ENCODE measurements around the gene KNDC1.
A peak's percentile ranks its signal among the peaks of the same experiment; 100 is the strongest.

KNDC1 gene

GRCh38 chr10:133241501-133242205 lies 81.6 kb downstream of the KNDC1 start:
- no peak for DNase-seq (ENCODE audit: low read depth)

GRCh38 chr10:133242611-133243356 lies 82.8 kb downstream of the KNDC1 start:
- DNase-seq (ENCODE audit: low read depth), result no peak

GRCh38 chr10:133243593-133243992 lies 83.6 kb downstream of the KNDC1 start:
- no peak for DNase-seq (ENCODE audit: low read depth)

GRCh38 chr10:133245439-133246235 lies 85.6 kb downstream of the KNDC1 start:
- DNase-seq (ENCODE audit: low read depth), result no peak

- no peak for DNase-seq (ENCODE audit: low read depth)
Measured at GRCh38 chr10:133246236-133246626, 86.2 kb downstream of the KNDC1 start.

GRCh38 chr10:133247681-133248333 lies 87.8 kb downstream of the KNDC1 start:
- no peak for DNase-seq (ENCODE audit: low read depth)

- no peak for DNase-seq (ENCODE audit: low read depth)
Measured at GRCh38 chr10:133248334-133248715, 88.3 kb downstream of the KNDC1 start.

GRCh38 chr10:133249094-133249780 lies 89.2 kb downstream of the KNDC1 start:
- no peak for DNase-seq (ENCODE audit: low read depth)

GRCh38 chr10:133249975-133250754 lies 90.1 kb downstream of the KNDC1 start:
- DNase-seq (ENCODE audit: low read depth), result no peak

GRCh38 chr10:133251388-133252222 lies 91.6 kb downstream of the KNDC1 start:
- no peak for DNase-seq (ENCODE audit: low read depth)

GRCh38 chr10:133252223-133252552 lies 92.2 kb downstream of the KNDC1 start:
- no peak for DNase-seq (ENCODE audit: low read depth)

- no peak for DNase-seq (ENCODE audit: low read depth)
Measured at GRCh38 chr10:133253361-133253955, 93.4 kb downstream of the KNDC1 start.

GRCh38 chr10:133254421-133255120 lies 94.6 kb downstream of the KNDC1 start:
- DNase-seq (ENCODE audit: low read depth), result no peak

- no peak for DNase-seq (ENCODE audit: low read depth)
Measured at GRCh38 chr10:133255323-133255722, 95.3 kb downstream of the KNDC1 start.

GRCh38 chr10:133257489-133258065 lies 97.6 kb downstream of the KNDC1 start:
- DNase-seq (ENCODE audit: low read depth), result no peak

- DNase-seq (ENCODE audit: low read depth), result no peak
Measured at GRCh38 chr10:133258066-133258817, 98.2 kb downstream of the KNDC1 start.

GRCh38 chr10:133258818-133259601 lies 99.0 kb downstream of the KNDC1 start:
- DNase-seq (ENCODE audit: low read depth), result peak; percentile 96

Data from non-pigmented ciliary epithelial cell (primary cell).